GM12878 (cell line): ENCODE data around the gene CAMK2G. TPM values are rescaled to one million over a fixed set of nuclear protein-coding genes. Genes with fewer than 3 reads are reported as not detected.

Source experiments
- ATAC-seq: fragments of 200-7000 bp; cut with Tn5 transposase; 3 replicates; pipeline ENCODE4 v1.9.1; 2020; ENCODE audit warnings: mild to moderate bottlenecking, moderate library complexity
- BruUV-seq: library from RNA; stranded (reverse); fragments of 400-500 nt; replicated peaks from 2 replicates; lab custom pipeline; 2021; lab: Mats Ljungman, UMichigan
- CTCF ChIA-PET: fragments of 300-600 bp; sonication (Branson Sonifier 250); formaldehyde crosslinking; extraction: SDS; loops from one replicate; lab custom pipeline; 2021; ENCODE audit warnings: inconsistent platforms; lab: Yijun Ruan, JAX
- POLR2A ChIA-PET: fragments of 350-600 bp; formaldehyde crosslinking; extraction: SDS; loops from one replicate; lab custom pipeline; 2021; ENCODE audit warnings: inconsistent platforms; lab: Charles Lee
- RAD21 ChIA-PET: fragments of 300-600 bp; sonication (Branson Sonifier 250); formaldehyde crosslinking; loops from one replicate; lab custom pipeline; 2023; ENCODE audit warnings: antibody characterized with exemption; ENCODE audit not compliant: unreplicated experiment; lab: Charles Lee
- SMC1A ChIA-PET: fragments of 300-600 bp; sonication (Branson Sonifier 250); formaldehyde crosslinking; loops from one replicate; lab custom pipeline; 2023; ENCODE audit not compliant: unreplicated experiment, uncharacterized antibody; lab: Charles Lee
- DNase-seq: peaks from one replicate; pipeline ENCODE4 v3.0.0-alpha.2; 2011; ENCODE audit warnings: low read depth, low spot score
- FAIRE-seq: peaks from 3 replicates; lab custom pipeline; 2011; peaks lifted over from hg19 to GRCh38; lab: Jason Lieb, UNC
- H2AFZ ChIP-seq: 2 replicates; pipeline ENCODE4 v1.6.0; 2011; ENCODE audit warnings: low read depth, low read length, control low read depth; ENCODE audit not compliant: control insufficient read depth
- H3K27ac ChIP-seq: 2 replicates; pipeline ENCODE4 v1.5.1; 2011; ENCODE audit warnings: control low read depth; ENCODE audit not compliant: control insufficient read depth, insufficient read depth
- H3K27me3 ChIP-seq, 2 experiments: replicated peaks in 1 of 2; 2 replicates each; pipeline versions ENCODE4 v1.6.0 to v1.6.1; 2011; ENCODE audit warnings: low read length in 1 of 2; ENCODE audit not compliant: control insufficient read depth in 2 of 2, insufficient read depth in 2 of 2
- H3K36me3 ChIP-seq, 2 experiments: 2 replicates each; pipeline ENCODE4 v1.5.1; 2011; ENCODE audit warnings: low read length in 1 of 2; ENCODE audit not compliant: control insufficient read depth in 2 of 2, insufficient read depth in 2 of 2
- H3K4me1 ChIP-seq: 2 replicates; pipeline ENCODE4 v1.6.1; 2011; ENCODE audit warnings: mild to moderate bottlenecking, low read length, moderate library complexity, mixed read lengths; ENCODE audit not compliant: control insufficient read depth, insufficient read depth
- H3K4me2 ChIP-seq: 2 replicates; pipeline ENCODE4 v1.6.0; 2011; ENCODE audit warnings: control low read depth; ENCODE audit not compliant: control insufficient read depth, insufficient read depth
- H3K4me3 ChIP-seq: fragments of 200-600 bp; sonication (generic); 2 replicates; pipeline ENCODE4 v1.5.1; 2016
- H3K79me2 ChIP-seq: 2 replicates; pipeline ENCODE4 v1.6.0; 2011; ENCODE audit warnings: low read length; ENCODE audit not compliant: control insufficient read depth, insufficient read depth
- H3K9ac ChIP-seq: 2 replicates; pipeline ENCODE4 v1.8.0; 2011; ENCODE audit warnings: low read length, control low read depth, mixed read lengths; ENCODE audit not compliant: control insufficient read depth, insufficient read depth
- H3K9me3 ChIP-seq: replicated peaks from 3 replicates; pipeline ENCODE4 v1.5.1; 2011; ENCODE audit warnings: mild to moderate bottlenecking, low read length; ENCODE audit not compliant: control insufficient read depth, insufficient read depth
- H4K20me1 ChIP-seq: 2 replicates; pipeline ENCODE4 v1.6.0; 2011; ENCODE audit not compliant: control insufficient read depth, insufficient read depth
- CHD1 ChIP-seq: IDR thresholded peaks from 2 replicates; pipeline ENCODE4 v1.6.1; 2012; ENCODE audit warnings: low read depth, low read length, improper control_type of control experiment
- IKZF2 ChIP-seq, 2 experiments: fragments of 450-650 bp; IDR thresholded peaks; 2 replicates each; pipeline ENCODE4 v1.6.1; 2017; ENCODE audit warnings: mild to moderate bottlenecking in 2 of 2, moderate library complexity in 2 of 2
- MLLT1 ChIP-seq: fragments of 450-650 bp; IDR thresholded peaks from 2 replicates; pipeline ENCODE4 v1.6.1; 2016; ENCODE audit warnings: mild to moderate bottlenecking
- MYC ChIP-seq: IDR thresholded peaks from 2 replicates; pipeline ENCODE4 v1.6.1; 2011; ENCODE audit warnings: mild to moderate bottlenecking, low read length, moderate library complexity, inconsistent platforms; ENCODE audit not compliant: insufficient read depth, insufficient replicate concordance, insufficient read length, severe bottlenecking
- PRDM15 ChIP-seq: fragments of 450-650 bp; formaldehyde crosslinking; IDR thresholded peaks from 2 replicates; pipeline ENCODE4 v1.4.0; 2020; ENCODE audit warnings: mild to moderate bottlenecking, moderate library complexity
- ZBTB4 ChIP-seq: fragments of 450-650 bp; formaldehyde crosslinking; IDR thresholded peaks from 2 replicates; pipeline ENCODE4 v1.4.0; 2022; ENCODE audit warnings: mild to moderate bottlenecking, moderate library complexity
- WGBS: methylation state at CpG from one replicate; pipeline ENCODE4 v1.1.6; 2016; ENCODE audit warnings: low lambda C conversion rate; ENCODE audit not compliant: insufficient replicate concordance, insufficient coverage; ENCODE audit errors: missing lambda C conversion rate; 5-methylcytosine and 5-hydroxymethylcytosine counted together
- in situ Hi-C: fragments of 300-500 bp; cut with MboI; formaldehyde crosslinking; loops from 9 replicates; pipeline ENCODE4 v1.14.3; 2018; ENCODE audit warnings: mixed read lengths
- intact Hi-C: fragments of 100-400 bp; cut with micrococcal nuclease; formaldehyde crosslinking; loops from one replicate; pipeline ENCODE4 v1.14.2; 2022; ENCODE audit not compliant: unreplicated experiment
- polyA plus RNA-seq, 11 experiments: library from polyadenylated mRNA; depleted of rRNA in 4 of 11; unstranded in 6 of 11; stranded (reverse) in 5 of 11; fragments of >200 nt; fragmentation: Nextera tagmentation in 4 of 11; fragmentation: Illumina TruSeq in 1 of 11; extraction: Ambion mirVana in 4 of 11; extraction: Trizol in 1 of 11; gene quantifications; 1 replicate in 1 of 11; 2 replicates in 10 of 11; pipeline versions ENCODE4 v1.2.1 to v1.2.3, GENCODE V29; 2011 to 2016; ENCODE audit warnings: inconsistent platforms in 2 of 11, missing spikeins in 2 of 11, low read depth in 1 of 11
- total RNA-seq, 4 experiments: library from RNA; depleted of rRNA in 3 of 4; stranded (reverse); fragments of >200 nt in 3 of 4; fragmentation: Illumina TruSeq in 1 of 4; extraction: Trizol in 1 of 4; gene quantifications; 2 replicates each; pipeline versions ENCODE4 v1.2.1 to v1.2.3, GENCODE V29; 2013 to 2021

CAMK2G gene
- total and polyA plus RNA-seq, 10 of the 15 experiments (the other 5 are each of a cell fraction or from before 2014, with no cell fraction given): 5.5 to 24.3 (median 16.9) TPM

- DNase-seq: no peak
- Histone ChIP-seq H3K27ac (peak overlapping the region; percentile 83), H4K20me1 (no peaks in the 10 kb centered on the region), H3K9me3 (no peaks in the 10 kb centered on the region), H3K36me3 (peaks cover 13 to 32% of the 10 kb centered on the region in 2 experiments), H3K4me1 (peaks cover 5% of the 10 kb centered on the region), H3K27me3 (no peaks in the 10 kb centered on the region), H3K79me2 (peaks cover 66% of the 10 kb centered on the region), H2AFZ (peak overlapping the region; percentile 74), H3K4me2 (peak overlapping the region; percentile 76), H3K9ac (peak overlapping the region; percentile 79), H3K4me3 (peak overlapping the region; percentile 94)
- intact Hi-C loops (loop anchor here (2.0 to 5.0 kb wide), 3 partner anchors 39 to 105 kb away; partner anchors contain the start of gene NDST2), in situ Hi-C loops (no loop called here)
- ChIA-PET SMC1A (interaction anchor here (0.7 to 6.5 kb wide), 17 partner anchors 9 to 130 kb away, joined by 3 to 46 read pairs (median 5); partner anchors contain the start of genes CHCHD1 and SEC24C), RAD21 (interaction anchor here (0.8 to 4.0 kb wide), 16 partner anchors 9 to 167 kb away, joined by 3 to 37 read pairs (median 4); partner anchors contain the start of genes CAMK2G, CHCHD1 and SEC24C), POLR2A (interaction anchor here (0.7 to 6.8 kb wide), 14 partner anchors 8 to 189 kb away, joined by 3 to 63 read pairs (median 6); partner anchors contain the start of genes CHCHD1, SEC24C and ZSWIM8), CTCF (interaction anchor here (0.6 to 5.0 kb wide), 16 partner anchors 9 to 1513 kb away, joined by 3 to 55 read pairs (median 7); partner anchors contain the start of genes CHCHD1 and SEC24C)
- TSS peak; percentile 25 for BruUV-seq
- WGBS: 2% methylated on average over 29 of the region's 29 CpGs
- FAIRE-seq: peak; percentile 23
- peak; percentile 4 for ATAC-seq
- TF ChIP-seq MLLT1 (0 out of 2 replicates have a peak, but pooled peaks have one; percentile 35), ZBTB4 (CRISPR knock-in tag) (no peak), PRDM15 (no peak), IKZF2 (IDR thresholded peaks at IDR 0.05) (peak; percentile 18 to 25; a peak in 1 of 4 replicates), MYC (peak; percentile 15), CHD1 (0 out of 2 replicates have a peak, but pooled peaks have one; percentile 29)
Measured at GRCh38 chr10:73773152-73773879, 101.0 kb downstream of the CAMK2G start.
